Smooth muscle cell of the umbilical artery (primary cell): Measurements from ENCODE around the gene CXCR3. TPM values are rescaled to one million over a fixed set of nuclear protein-coding genes. Genes with fewer than 3 reads are reported as not detected.

Experiments
- total RNA-seq: library from RNA; depleted of rRNA; stranded (reverse); fragments of >200 nt; gene quantifications from 2 replicates; pipeline ENCODE4 v1.2.3, GENCODE V29; 2014

The CXCR3 gene
- total RNA-seq = not detected in 2 replicates

DNA sequence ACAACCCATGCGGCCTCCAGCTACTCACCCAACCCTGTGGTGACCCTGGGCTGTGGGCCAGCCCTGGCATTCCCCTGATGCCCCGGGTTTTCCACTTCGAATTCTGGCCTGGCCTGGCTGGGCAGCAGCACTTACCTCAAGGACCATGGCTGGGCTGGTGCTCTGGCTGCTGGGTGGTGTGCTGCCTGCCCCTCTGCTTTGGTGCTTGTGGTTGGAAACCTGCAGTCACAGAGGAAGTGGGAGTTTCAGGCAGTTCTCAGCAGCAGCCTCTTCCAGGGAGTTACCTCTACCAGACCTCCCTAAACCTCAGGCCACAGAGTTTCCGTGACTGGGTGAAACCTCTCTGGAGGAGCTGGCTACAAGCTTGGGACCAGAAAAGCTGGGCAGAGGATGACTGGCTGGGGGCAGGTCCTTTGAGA, at the start of gene CXCR3:
Gene CXCR3, minus strand, starts transcription at position 209 of the 419 bp plus-strand sequence. Its CDS starts 62 bp downstream, at position 147.

DNA sequence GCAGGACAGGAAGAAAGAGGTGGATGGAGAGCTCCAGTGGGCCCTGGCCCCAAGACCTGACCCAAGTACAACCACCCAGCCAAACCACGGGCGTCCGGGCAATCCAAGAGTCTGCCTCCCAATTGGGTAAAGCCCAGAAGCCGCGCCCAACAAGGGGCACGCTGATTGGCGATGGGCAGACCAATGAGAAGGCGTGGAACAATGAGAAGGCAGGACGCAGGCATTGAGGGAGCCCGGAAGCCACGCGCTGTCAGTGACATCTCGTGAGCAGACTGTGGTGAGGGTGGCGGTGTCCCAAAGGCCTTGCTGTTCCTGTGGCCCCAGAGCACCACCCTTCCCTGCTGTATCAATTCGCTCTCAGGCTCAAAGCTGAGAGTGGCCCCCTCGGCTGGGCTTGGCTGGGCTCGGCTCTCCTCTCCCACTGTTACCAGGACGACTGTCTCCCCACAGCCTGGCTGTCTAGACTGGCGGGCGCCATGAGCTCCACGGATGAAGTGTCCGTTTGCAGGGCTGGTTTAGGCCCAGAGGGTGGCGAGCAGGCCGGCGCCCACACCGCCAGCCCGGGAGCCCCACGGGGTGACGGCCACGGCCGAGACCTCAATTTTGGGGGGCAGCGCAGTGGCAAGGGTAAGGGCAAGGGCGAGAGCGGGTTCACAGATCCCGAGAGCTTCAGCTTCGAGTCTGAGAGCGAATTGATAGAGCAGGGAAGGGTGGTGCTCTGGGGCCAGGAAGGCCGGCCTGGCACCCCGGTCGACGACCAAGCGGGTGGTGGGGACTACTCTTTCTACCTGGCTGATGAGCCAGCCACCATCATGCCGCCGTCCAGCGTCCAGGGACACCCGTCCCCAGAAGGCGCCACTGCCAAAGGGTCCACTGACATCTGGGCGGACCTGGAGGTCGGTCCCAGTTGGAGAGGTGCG, 49.3 kb upstream of the CXCR3 start, which contains the start of gene LOC101059915:
Gene LOC101059915, plus strand, starts transcription at position 219 of the 920 bp plus-strand sequence.

DNA sequence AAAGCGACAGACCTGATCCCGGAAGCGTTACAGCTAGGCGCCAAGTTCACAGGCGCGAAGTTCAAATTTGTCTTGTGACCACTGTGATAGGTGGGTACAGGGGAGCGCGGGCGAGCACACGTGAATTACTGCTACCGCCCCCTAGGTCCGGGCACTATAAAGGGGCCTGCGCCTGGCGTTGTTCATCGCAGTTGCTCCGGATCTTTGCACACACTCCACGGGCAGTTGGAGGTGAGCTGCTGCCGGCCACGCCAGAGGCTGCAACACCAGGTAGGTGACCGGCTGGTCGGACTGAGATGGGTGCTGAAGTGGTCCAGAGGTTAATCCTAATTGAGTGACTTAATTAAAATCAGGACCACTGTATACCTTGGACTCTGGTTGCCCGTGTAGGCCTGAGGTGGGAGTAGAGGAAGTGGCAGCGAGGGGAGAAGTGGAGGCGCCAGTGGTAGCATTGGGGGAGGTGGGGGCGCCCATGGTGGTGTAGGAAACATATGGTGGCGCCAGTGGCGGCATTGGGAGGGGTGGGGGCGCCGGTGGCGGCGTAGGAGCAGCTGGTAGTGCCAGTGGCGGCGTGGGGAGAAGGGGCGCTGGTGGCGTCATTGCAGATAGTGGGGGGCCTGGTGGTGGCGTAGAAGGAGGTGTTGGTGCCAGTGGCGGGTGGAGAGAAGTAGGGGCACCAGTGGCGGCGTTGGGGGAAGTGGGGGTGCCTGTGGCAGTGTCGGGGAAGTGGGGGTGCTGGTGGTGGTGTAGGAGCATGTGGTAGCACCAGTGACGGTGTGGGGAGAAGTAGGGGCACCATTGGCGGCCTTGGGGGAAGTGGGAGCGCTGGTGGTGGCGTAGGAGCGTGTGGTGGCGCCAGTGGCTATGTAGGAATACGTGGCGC, 39.8 kb downstream of the CXCR3 start, which contains the start of gene GCNA:
Gene GCNA, plus strand, starts transcription at position 185 of the 883 bp plus-strand sequence. CDS start 2,385 bp downstream, outside the sequence.

Other genes with a start within 250 kb of the CXCR3 start
- gene OGT, start 85.4 kb downstream of the CXCR3 start, total RNA-seq = 82.3 and 95.4 TPM in 2 replicates
- gene GCNA, start 40.1 kb downstream of the CXCR3 start, total RNA-seq = 3.0 and 3.3 TPM in 2 replicates
- gene CXorf49, start 99.8 kb upstream of the CXCR3 start, total RNA-seq = not detected in 2 replicates
- not detected in 2 replicates for gene CXorf49B, start 144.8 kb upstream of the CXCR3 start, total RNA-seq